Glutamatergic neuron (in vitro differentiated cells): ENCODE measurements around the gene AFG3L2. TPM values are rescaled to one million over a fixed set of nuclear protein-coding genes. Genes with fewer than 3 reads are reported as not detected.

Source experiments
- DNase-seq: peaks from one replicate; pipeline ENCODE4 v3.0.0; 2022
- H3K27ac Mint-ChIP-seq: one replicate; pipeline ENCODE4 v1.8.0; 2020; ENCODE audit warnings: mild to moderate bottlenecking, mixed read lengths, inconsistent platforms; ENCODE audit not compliant: unreplicated experiment
- H3K27me3 Mint-ChIP-seq: one replicate; pipeline ENCODE4 v1.8.0; 2020; ENCODE audit warnings: mild to moderate bottlenecking, moderate library complexity, mixed read lengths, inconsistent platforms; ENCODE audit not compliant: unreplicated experiment
- H3K36me3 Mint-ChIP-seq: one replicate; pipeline ENCODE4 v1.8.0; 2020; ENCODE audit warnings: mild to moderate bottlenecking, mixed read lengths, inconsistent platforms; ENCODE audit not compliant: unreplicated experiment
- H3K4me1 Mint-ChIP-seq: one replicate; pipeline ENCODE4 v1.8.0; 2020; ENCODE audit warnings: mild to moderate bottlenecking, low read depth, mixed read lengths, inconsistent platforms; ENCODE audit not compliant: unreplicated experiment
- H3K4me3 Mint-ChIP-seq: one replicate; pipeline ENCODE4 v1.8.0; 2020; ENCODE audit warnings: mild to moderate bottlenecking, mixed read lengths, inconsistent platforms; ENCODE audit not compliant: unreplicated experiment
- H3K9me3 Mint-ChIP-seq: one replicate; pipeline ENCODE4 v1.8.0; 2020; ENCODE audit warnings: mild to moderate bottlenecking, moderate library complexity, mixed read lengths, inconsistent platforms; ENCODE audit not compliant: unreplicated experiment
- total RNA-seq: library from RNA; stranded (reverse); fragmentation: NEBNext Ultra II Directional; extraction: Animal tissue kit (Norgen Biotek cat#: 25700); gene quantifications from one replicate; pipeline ENCODE4 v1.2.1, GENCODE V29; 2021; ENCODE audit not compliant: unreplicated experiment
- TF ChIP-seq, protein P1 (sequence below): fragments of 200-600 bp; sonication (generic); IDR thresholded peaks from one replicate; pipeline ENCODE4 v1.5.0; 2021; ENCODE audit not compliant: partially characterized antibody, unreplicated experiment

The AFG3L2 gene
- total RNA-seq, 1 donor from 2014 or later: 46.7 TPM

DNA sequence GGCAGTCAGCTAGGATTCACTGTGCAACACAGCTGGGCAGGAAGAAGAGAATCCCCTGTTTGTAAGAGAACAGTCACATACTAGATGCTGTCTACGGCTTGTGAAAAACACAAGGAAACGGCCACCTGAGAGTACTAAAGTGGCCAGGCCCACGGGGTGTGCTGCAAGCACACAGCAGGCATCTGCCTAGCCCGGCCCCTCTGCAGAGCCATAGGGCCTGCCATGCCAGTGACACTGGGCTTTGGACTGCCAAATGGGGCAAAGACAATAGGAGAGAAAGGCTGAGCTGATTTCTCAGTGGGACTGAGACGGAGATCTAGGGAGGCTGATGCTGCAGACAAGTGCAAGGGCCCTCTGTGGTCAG, 58.7 kb downstream of the AFG3L2 start:
- TF ChIP-seq, protein P1, sequence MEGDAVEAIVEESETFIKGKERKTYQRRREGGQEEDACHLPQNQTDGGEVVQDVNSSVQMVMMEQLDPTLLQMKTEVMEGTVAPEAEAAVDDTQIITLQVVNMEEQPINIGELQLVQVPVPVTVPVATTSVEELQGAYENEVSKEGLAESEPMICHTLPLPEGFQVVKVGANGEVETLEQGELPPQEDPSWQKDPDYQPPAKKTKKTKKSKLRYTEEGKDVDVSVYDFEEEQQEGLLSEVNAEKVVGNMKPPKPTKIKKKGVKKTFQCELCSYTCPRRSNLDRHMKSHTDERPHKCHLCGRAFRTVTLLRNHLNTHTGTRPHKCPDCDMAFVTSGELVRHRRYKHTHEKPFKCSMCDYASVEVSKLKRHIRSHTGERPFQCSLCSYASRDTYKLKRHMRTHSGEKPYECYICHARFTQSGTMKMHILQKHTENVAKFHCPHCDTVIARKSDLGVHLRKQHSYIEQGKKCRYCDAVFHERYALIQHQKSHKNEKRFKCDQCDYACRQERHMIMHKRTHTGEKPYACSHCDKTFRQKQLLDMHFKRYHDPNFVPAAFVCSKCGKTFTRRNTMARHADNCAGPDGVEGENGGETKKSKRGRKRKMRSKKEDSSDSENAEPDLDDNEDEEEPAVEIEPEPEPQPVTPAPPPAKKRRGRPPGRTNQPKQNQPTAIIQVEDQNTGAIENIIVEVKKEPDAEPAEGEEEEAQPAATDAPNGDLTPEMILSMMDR: no peak
- H3K4me3 Mint-ChIP-seq: no peak overlapping the region
- no peaks in the 10 kb centered on the region for H3K27me3 Mint-ChIP-seq
- no peaks in the 10 kb centered on the region for H3K36me3 Mint-ChIP-seq
- peaks cover 3% of the 10 kb centered on the region for H3K9me3 Mint-ChIP-seq
- no peak for DNase-seq
- peaks cover 32% of the 10 kb centered on the region for H3K4me1 Mint-ChIP-seq
- H3K27ac Mint-ChIP-seq: peak overlapping the region; percentile 55

DNA sequence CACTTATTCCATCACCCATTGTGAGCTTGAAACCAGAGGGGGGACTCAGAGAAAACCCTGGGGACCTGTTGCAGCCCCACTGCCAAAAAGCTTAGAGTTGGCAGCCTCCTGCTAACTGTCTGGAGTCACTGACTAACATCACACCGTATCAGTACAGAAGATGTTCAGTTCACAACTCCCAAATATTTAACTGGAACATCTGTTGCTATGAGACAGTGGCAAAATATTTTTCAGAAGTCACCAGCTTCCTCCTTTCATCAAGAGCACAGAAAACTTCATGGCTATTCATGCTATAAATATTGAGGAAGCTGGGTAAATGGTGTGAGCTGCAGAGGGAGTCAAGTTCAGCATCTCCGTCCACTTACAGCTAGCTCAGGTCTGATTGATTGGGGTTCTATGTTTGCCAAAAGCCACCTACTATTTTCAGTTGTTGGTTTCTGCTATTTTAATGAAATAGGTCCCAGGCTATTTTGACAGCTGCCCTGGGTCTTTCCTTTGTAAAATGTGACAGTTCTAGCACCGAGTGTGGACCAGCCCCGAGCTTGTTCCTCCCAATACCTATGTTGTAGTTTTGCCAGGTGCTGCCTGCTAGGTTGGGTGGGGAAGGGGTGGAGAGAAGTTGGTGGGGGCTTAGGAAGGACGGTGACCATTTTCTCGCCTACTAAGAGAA, 59.2 kb downstream of the AFG3L2 start:
- H3K27ac Mint-ChIP-seq: peak overlapping the region; percentile 55
- peaks cover 35% of the 10 kb centered on the region for H3K4me1 Mint-ChIP-seq
- H3K27me3 Mint-ChIP-seq: no peaks in the 10 kb centered on the region
- no peaks in the 10 kb centered on the region for H3K36me3 Mint-ChIP-seq
- TF ChIP-seq, protein P1: no peak
- H3K4me3 Mint-ChIP-seq: no peak overlapping the region
- DNase-seq: no peak
- peaks cover 4% of the 10 kb centered on the region for H3K9me3 Mint-ChIP-seq

- no peak overlapping the region for H3K4me3 Mint-ChIP-seq
- TF ChIP-seq, protein P1: no peak
- no peaks in the 10 kb centered on the region for H3K27me3 Mint-ChIP-seq
- peaks cover 7% of the 10 kb centered on the region for H3K36me3 Mint-ChIP-seq
- H3K27ac Mint-ChIP-seq: no peak overlapping the region
- H3K4me1 Mint-ChIP-seq: peaks cover 29% of the 10 kb centered on the region
- peaks cover 4% of the 10 kb centered on the region for H3K9me3 Mint-ChIP-seq
- no peak for DNase-seq
Measured at GRCh38 chr18:12315911-12316310, 61.1 kb downstream of the AFG3L2 start.

- H3K4me3 Mint-ChIP-seq: no peak overlapping the region
- peaks cover 27% of the 10 kb centered on the region for H3K4me1 Mint-ChIP-seq
- DNase-seq: no peak
- H3K9me3 Mint-ChIP-seq: peaks cover 5% of the 10 kb centered on the region
- peaks cover 12% of the 10 kb centered on the region for H3K36me3 Mint-ChIP-seq
- H3K27ac Mint-ChIP-seq: no peak overlapping the region
- H3K27me3 Mint-ChIP-seq: no peaks in the 10 kb centered on the region
- TF ChIP-seq, protein P1: no peak
Measured at GRCh38 chr18:12315490-12315889, 61.5 kb downstream of the AFG3L2 start.

- peaks cover 28% of the 10 kb centered on the region for H3K4me1 Mint-ChIP-seq
- H3K4me3 Mint-ChIP-seq: no peak overlapping the region
- peaks cover 12% of the 10 kb centered on the region for H3K36me3 Mint-ChIP-seq
- H3K27ac Mint-ChIP-seq: no peak overlapping the region
- peaks cover 5% of the 10 kb centered on the region for H3K9me3 Mint-ChIP-seq
- no peaks in the 10 kb centered on the region for H3K27me3 Mint-ChIP-seq
- no peak for DNase-seq
- TF ChIP-seq, protein P1: no peak
Measured at GRCh38 chr18:12314591-12315305, 62.3 kb downstream of the AFG3L2 start.
